Heart right ventricle (tissue), 16 donors: ENCODE results near the gene ZCCHC2. TPM values are rescaled to one million over a fixed set of nuclear protein-coding genes. Genes with fewer than 3 reads are reported as not detected.

ENCODE experiments used
- ATAC-seq, 8 donors: fragments of 200-7000 bp; cut with Tn5 transposase; one replicate each; pipeline ENCODE4 v1.9.1; 2020; ENCODE audit warnings: mild to moderate bottlenecking in 8 of 8, moderate library complexity in 8 of 8, moderate number of reproducible peaks in 1 of 8
- DNase-seq, 2 donors: peaks; one replicate each; pipeline ENCODE4 v3.0.0-alpha.2; 2020
- H3K27ac ChIP-seq, 10 donors: fragments of 200-600 bp; sonication (generic) in 2 of 10; one replicate each; pipeline versions ENCODE4 v1.5.0 to v1.8.0; 2020 to 2022; ENCODE audit warnings: mild to moderate bottlenecking in 3 of 10
- H3K27me3 ChIP-seq, 7 donors: fragments of 200-600 bp; one replicate each; pipeline ENCODE4 v1.8.0; 2021 to 2022; ENCODE audit warnings: mild to moderate bottlenecking in 2 of 7
- H3K36me3 ChIP-seq, 9 donors: fragments of 200-600 bp; sonication (generic) in 1 of 9; one replicate each; pipeline versions ENCODE4 v1.5.0 to v1.8.0; 2020 to 2022; ENCODE audit warnings: mild to moderate bottlenecking in 2 of 9
- H3K4me1 ChIP-seq, 9 donors: fragments of 200-600 bp; sonication (generic) in 1 of 9; one replicate each; pipeline versions ENCODE4 v1.5.0 to v1.8.0; 2020 to 2022; ENCODE audit warnings: mild to moderate bottlenecking in 4 of 9
- H3K4me3 ChIP-seq, 10 donors: fragments of 200-600 bp; sonication (generic) in 2 of 10; one replicate each; pipeline versions ENCODE4 v1.5.0 to v1.8.0; 2020 to 2022; ENCODE audit warnings: mild to moderate bottlenecking in 7 of 10, moderate library complexity in 2 of 10
- H3K9me3 ChIP-seq, 11 donors: fragments of 200-600 bp in 10 of 11; sonication (generic) in 2 of 11; one replicate each; pipeline versions ENCODE4 v1.5.0 to v1.8.0; 2013 to 2022; ENCODE audit warnings: mild to moderate bottlenecking in 2 of 11, control low read depth in 1 of 11, moderate library complexity in 1 of 11
- WGBS, 2 donors: extraction: QIAGEN DNeasy Blood & Tissue Kit; methylation state at CpG; one replicate each; pipeline ENCODE4 v1.1.7; 2013; ENCODE audit warnings: inconsistent platforms in 1 of 2; 5-methylcytosine and 5-hydroxymethylcytosine counted together
- intact Hi-C, 10 donors: fragments of 100-400 bp; cut with DNase I; formaldehyde crosslinking; loops; one replicate each; pipeline versions ENCODE4 v1.11.1 to v1.14.2; 2022
- polyA plus RNA-seq, 2 donors: library from polyadenylated mRNA; stranded (reverse); fragments of 200-250 nt; gene quantifications; one replicate each; pipeline ENCODE4 v1.2.3, GENCODE V29; 2013
- total RNA-seq, 10 donors: library from RNA; stranded (reverse); fragmentation: NEBNext Ultra II Directional in 3 of 10; extraction: Animal tissue kit (Norgen Biotek cat#: 25700) in 3 of 10; gene quantifications; one replicate each; pipeline versions ENCODE4 v1.2.1 to v1.2.4, GENCODE V29; 2021 to 2023
- TF ChIP-seq, protein P1 (sequence below), 9 donors: fragments of 200-600 bp; sonication (generic) in 2 of 9; IDR thresholded peaks; one replicate each; pipeline versions ENCODE4 v1.5.0 to v1.8.0; 2021 to 2022; ENCODE audit warnings: antibody characterized with exemption in 9 of 9, mild to moderate bottlenecking in 5 of 9, moderate library complexity in 1 of 9
- donor health status: Arrhythmogenic right ventricular cardiomyopathy.
- donor health status: ischemic (EF 13 %, LVEDD 7.1; RV severe dilation, severe dysfunction).
- donor health status: healthy with polysubstance abuse.
- donor health status: DM: no; HTN: yes; CAD: no.
- donor health status: DM: no; HTN: no; CAD: no.
- donor health status: ischemic (EF 25% LVEDD 6.9; RV normal size, moderate dysfunction).
- donor health status: ischemic (EF 25% LVEDD 5.7; RV mildly dilated, moderate dysfunction).
- donor health status: healthy.
- donor health status: DM: yes; HTN: yes; CAD: no.
- donor health status: Ischemic cardiomyopathy.
- donor health status: ischemic (EF 35%, LVEDD 5.7; RV mildly dilated, moderate dysfunction).
- donor health status: nonischemic (EF 11% LVEDD 7.7; RV severe dilation, severe dysfunction).
- donor health status: DM: yes; HTN: yes; CAD: no.
- donor health status: PGD.
- donor health status: ischemic (EF 29% LVEDD 5.4; RV normal size, mild dysfunction).
- donor health status: nonischemic (EF 23%, LVEDD 6.1; RV moderate dilation, normal function).

The ZCCHC2 gene
- total and polyA plus RNA-seq, 12 donors = 7.0 to 45.3 (median 19.1) TPM

DNA sequence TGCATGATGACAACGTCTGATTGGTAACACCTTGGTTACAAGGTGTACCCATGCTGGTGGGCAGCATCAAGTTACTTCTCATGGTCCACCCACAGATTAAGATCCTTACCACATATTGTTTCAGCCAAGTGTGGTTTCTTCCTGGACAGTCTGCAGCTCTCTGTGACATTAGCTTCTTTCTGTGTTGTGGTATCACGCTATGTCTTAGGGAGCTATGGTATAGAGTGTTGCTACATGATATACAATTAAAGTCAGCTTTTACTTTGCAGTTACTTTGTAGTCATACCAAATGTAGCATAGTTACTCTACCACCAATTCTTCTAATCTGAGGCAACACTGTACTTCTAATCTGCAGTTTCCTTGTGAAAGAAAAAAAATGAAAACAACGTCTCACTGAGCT lies 48.8 kb downstream of the ZCCHC2 start:
- Histone ChIP-seq H3K4me1 (no peaks in the 10 kb centered on the region), H3K27me3 (no peaks in the 10 kb centered on the region), H3K9me3 (no peaks in the 10 kb centered on the region), H3K36me3 (peaks cover 0 to 98% (median 47%) of the 10 kb centered on the region in 9 donors), H3K4me3 (no peak overlapping the region), H3K27ac (no peak overlapping the region)
- DNase-seq (no peak), ATAC-seq (no peak)
- intact Hi-C loops = loop anchor here in 1 of 10 donors (10.0 kb wide), 1 partner anchor 387 kb away; the partner anchor contains the start of genes PIGN and RELCH
- TF ChIP-seq, protein P1, sequence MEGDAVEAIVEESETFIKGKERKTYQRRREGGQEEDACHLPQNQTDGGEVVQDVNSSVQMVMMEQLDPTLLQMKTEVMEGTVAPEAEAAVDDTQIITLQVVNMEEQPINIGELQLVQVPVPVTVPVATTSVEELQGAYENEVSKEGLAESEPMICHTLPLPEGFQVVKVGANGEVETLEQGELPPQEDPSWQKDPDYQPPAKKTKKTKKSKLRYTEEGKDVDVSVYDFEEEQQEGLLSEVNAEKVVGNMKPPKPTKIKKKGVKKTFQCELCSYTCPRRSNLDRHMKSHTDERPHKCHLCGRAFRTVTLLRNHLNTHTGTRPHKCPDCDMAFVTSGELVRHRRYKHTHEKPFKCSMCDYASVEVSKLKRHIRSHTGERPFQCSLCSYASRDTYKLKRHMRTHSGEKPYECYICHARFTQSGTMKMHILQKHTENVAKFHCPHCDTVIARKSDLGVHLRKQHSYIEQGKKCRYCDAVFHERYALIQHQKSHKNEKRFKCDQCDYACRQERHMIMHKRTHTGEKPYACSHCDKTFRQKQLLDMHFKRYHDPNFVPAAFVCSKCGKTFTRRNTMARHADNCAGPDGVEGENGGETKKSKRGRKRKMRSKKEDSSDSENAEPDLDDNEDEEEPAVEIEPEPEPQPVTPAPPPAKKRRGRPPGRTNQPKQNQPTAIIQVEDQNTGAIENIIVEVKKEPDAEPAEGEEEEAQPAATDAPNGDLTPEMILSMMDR (IDR thresholded peaks at IDR 0.05) = no peak
- WGBS, 2 donors = 91% methylated on average over 3 of the region's 3 CpGs

DNA sequence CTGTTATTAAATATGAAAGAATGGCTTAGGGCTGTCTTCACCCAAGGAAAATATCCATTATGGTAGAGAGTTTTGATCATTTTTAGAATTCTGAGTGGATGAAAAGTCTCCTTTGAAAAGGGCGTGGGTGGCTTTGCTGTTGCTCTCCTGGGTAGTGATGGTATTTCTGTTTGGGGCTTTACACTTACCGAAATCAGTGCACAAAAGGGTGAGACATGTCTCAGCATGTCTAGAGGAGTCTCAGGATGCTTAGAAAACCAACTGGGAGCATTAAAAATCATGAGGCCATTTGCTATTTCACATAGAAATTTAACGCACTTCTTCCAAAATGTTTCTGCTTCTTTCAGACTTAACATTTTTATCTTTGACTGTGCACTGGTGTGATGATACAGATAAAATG lies 49.6 kb downstream of the ZCCHC2 start:
- Histone ChIP-seq H3K9me3 (no peaks in the 10 kb centered on the region), H3K27ac (no peak overlapping the region), H3K36me3 (peaks cover 0 to 98% (median 50%) of the 10 kb centered on the region in 9 donors), H3K27me3 (no peaks in the 10 kb centered on the region), H3K4me1 (peaks cover 0 to 1% (median 0%) of the 10 kb centered on the region in 9 donors), H3K4me3 (no peak overlapping the region)
- intact Hi-C loops = loop anchor here in 1 of 10 donors (10.0 kb wide), 1 partner anchor 388 kb away; the partner anchor contains the start of genes PIGN and RELCH
- ATAC-seq = no peak
- DNase-seq = no peak
- TF ChIP-seq, protein P1 (IDR thresholded peaks at IDR 0.05) = no peak
- 99% methylated on average over 3 of the region's 3 CpGs for WGBS, 2 donors

DNA sequence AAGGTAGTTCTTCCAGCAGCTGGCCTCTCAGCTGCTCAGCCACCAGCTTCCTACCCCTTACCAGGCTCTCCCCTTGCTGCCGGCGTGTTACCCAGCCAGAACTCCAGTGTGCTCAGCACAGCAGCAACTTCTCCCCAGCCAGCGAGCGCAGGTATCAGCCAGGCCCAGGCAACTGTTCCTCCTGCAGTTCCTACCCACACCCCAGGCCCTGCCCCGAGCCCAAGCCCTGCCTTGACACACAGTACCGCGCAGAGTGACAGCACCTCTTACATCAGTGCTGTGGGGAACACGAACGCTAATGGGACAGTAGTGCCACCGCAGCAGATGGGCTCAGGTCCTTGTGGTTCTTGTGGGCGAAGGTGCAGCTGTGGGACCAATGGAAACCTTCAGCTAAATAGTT lies 52.0 kb downstream of the ZCCHC2 start:
- peak in 2 of 8 donors; percentile 28 to 55 for ATAC-seq
- H3K9me3 ChIP-seq = no peaks in the 10 kb centered on the region
- H3K27me3 ChIP-seq = no peaks in the 10 kb centered on the region
- H3K4me3 ChIP-seq = no peak overlapping the region
- TF ChIP-seq, protein P1 (IDR thresholded peaks at IDR 0.05) = no peak
- WGBS, 2 donors = 96% methylated on average over 11 of the region's 11 CpGs
- H3K36me3 ChIP-seq = peaks cover 0 to 97% (median 40%) of the 10 kb centered on the region in 9 donors
- peaks cover 0 to 5% (median 0%) of the 10 kb centered on the region in 9 donors for H3K4me1 ChIP-seq
- DNase-seq = no peak
- intact Hi-C loops = loop anchor here in 2 of 10 donors (5.0 to 10.0 kb wide), 2 partner anchors 147 to 390 kb away; partner anchors contain the start of genes PIGN (in 1 of the 2) and RELCH (in 1 of the 2)
- no peak overlapping the region for H3K27ac ChIP-seq

DNA sequence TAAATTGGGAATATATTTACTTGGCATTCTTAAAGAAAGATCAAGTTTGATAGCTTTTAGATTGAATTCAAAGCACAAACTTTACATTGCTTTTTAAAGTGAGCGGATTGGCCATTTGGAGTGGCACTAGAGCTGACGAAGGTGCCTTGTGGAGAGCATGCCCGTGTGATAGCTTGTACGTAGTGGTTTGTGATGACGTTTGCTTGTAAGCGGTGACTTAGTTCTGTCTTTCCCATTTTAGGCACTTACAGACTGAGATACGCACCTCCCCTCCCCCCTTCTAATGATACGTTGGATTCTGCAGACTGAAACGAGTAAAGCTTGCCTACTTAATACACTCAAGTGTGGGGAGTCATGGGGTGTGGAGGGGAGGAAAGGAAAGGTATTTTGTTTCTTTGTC lies 53.4 kb downstream of the ZCCHC2 start:
- TF ChIP-seq, protein P1 (IDR thresholded peaks at IDR 0.05) = no peak
- peaks cover 0 to 88% (median 28%) of the 10 kb centered on the region in 9 donors for H3K36me3 ChIP-seq
- ATAC-seq = no peak
- intact Hi-C loops = loop anchor here in 2 of 10 donors (5.0 to 10.0 kb wide), 2 partner anchors 149 to 391 kb away; partner anchors contain the start of genes PIGN (in 1 of the 2) and RELCH (in 1 of the 2)
- H3K27ac ChIP-seq = peak overlapping the region in 1 of 10 donors; percentile 74
- no peak for DNase-seq
- WGBS, 2 donors = 91 to 95% methylated on average over 9 of the region's 9 CpGs
- H3K9me3 ChIP-seq = no peaks in the 10 kb centered on the region
- peaks cover 0 to 5% (median 0%) of the 10 kb centered on the region in 9 donors for H3K4me1 ChIP-seq
- no peak overlapping the region for H3K4me3 ChIP-seq
- no peaks in the 10 kb centered on the region for H3K27me3 ChIP-seq
